Duodenal mucosa (tissue), 2 donors: Measurements from ENCODE around the gene KCNK3.

Experiments used
- H3K27ac ChIP-seq: one replicate; pipeline ENCODE4 v1.7.0; 2013; ENCODE audit warnings: low read depth, low read length
- H3K27me3 ChIP-seq, 2 donors: one replicate each; pipeline ENCODE4 v1.7.0; 2013; ENCODE audit warnings: low read length in 2 of 2, control low read depth in 1 of 2; ENCODE audit not compliant: insufficient read depth in 2 of 2, control insufficient read depth in 1 of 2
- H3K36me3 ChIP-seq, 2 donors: one replicate each; pipeline ENCODE4 v1.7.0; 2013; ENCODE audit warnings: low read length in 2 of 2, control low read depth in 1 of 2; ENCODE audit not compliant: insufficient read depth in 2 of 2, control insufficient read depth in 1 of 2
- H3K4me1 ChIP-seq, 2 donors: one replicate each; pipeline ENCODE4 v1.7.0; 2013; ENCODE audit warnings: low read length in 2 of 2, control low read depth in 1 of 2; ENCODE audit not compliant: insufficient read depth in 2 of 2, control insufficient read depth in 1 of 2
- H3K4me3 ChIP-seq, 2 donors: one replicate each; pipeline ENCODE4 v1.7.0; 2013; ENCODE audit warnings: low read length in 2 of 2, low read depth in 1 of 2
- H3K9ac ChIP-seq, 2 donors: one replicate each; pipeline ENCODE4 v1.7.0; 2013; ENCODE audit warnings: low read length in 2 of 2, low read depth in 1 of 2
- H3K9me3 ChIP-seq, 2 donors: one replicate each; pipeline ENCODE4 v1.7.0; 2013; ENCODE audit warnings: low read length in 2 of 2, control low read depth in 1 of 2; ENCODE audit not compliant: control insufficient read depth in 1 of 2

KCNK3 gene

DNA sequence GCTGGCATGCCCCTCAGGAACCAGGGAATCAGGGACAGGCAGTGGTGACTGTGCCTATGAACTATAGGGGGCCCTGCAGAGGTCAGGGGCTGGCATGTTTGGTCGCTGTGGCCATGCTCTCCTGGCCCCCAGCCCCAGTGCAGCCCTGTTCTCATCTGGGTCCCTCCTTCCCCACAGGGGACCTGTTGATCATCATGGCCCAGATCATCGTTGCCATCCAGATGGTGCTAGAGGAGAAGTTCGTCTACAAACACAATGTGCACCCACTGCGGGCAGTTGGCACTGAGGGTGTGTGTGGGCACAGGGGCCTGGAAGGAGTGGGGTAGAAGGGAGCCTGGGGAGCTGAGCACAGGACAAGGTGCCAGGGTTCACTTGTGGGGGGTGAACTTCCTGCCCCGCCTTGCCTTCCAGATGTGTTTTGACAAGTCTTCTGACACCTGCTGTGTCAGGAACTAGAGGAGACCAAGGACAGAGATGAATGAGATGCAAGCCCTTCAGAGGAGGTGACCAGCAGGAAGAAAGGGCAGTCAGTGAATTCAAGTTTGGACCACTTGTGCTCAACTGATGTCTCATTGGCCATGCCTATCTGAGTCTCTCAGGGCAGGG is 83.8 kb downstream of the KCNK3 start:
- no peak overlapping the region for H3K4me3 ChIP-seq
- H3K4me1 ChIP-seq: peaks cover 16 to 17% of the 10 kb centered on the region in 2 donors
- peaks cover 38 to 60% of the 10 kb centered on the region in 2 donors for H3K36me3 ChIP-seq
- no peaks in the 10 kb centered on the region for H3K27me3 ChIP-seq
- no peak overlapping the region for H3K9ac ChIP-seq
- H3K27ac ChIP-seq: no peak overlapping the region
- H3K9me3 ChIP-seq: no peaks in the 10 kb centered on the region

DNA sequence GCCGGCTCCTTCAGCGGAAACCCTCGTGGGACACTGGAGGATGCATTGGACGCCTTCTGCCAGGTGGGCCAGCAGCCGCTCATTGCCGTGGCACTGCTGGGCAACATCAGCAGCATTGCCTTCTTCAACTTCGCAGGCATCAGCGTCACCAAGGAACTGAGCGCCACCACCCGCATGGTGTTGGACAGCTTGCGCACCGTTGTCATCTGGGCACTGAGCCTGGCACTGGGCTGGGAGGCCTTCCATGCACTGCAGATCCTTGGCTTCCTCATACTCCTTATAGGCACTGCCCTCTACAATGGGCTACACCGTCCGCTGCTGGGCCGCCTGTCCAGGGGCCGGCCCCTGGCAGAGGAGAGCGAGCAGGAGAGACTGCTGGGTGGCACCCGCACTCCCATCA is 85.6 kb downstream of the KCNK3 start:
- H3K4me1 ChIP-seq: peaks cover 0 to 3% of the 10 kb centered on the region in 2 donors
- H3K9ac ChIP-seq: no peak overlapping the region
- H3K27me3 ChIP-seq: no peaks in the 10 kb centered on the region
- H3K4me3 ChIP-seq: no peak overlapping the region
- no peak overlapping the region for H3K27ac ChIP-seq
- peaks cover 38 to 60% of the 10 kb centered on the region in 2 donors for H3K36me3 ChIP-seq
- no peaks in the 10 kb centered on the region for H3K9me3 ChIP-seq

DNA sequence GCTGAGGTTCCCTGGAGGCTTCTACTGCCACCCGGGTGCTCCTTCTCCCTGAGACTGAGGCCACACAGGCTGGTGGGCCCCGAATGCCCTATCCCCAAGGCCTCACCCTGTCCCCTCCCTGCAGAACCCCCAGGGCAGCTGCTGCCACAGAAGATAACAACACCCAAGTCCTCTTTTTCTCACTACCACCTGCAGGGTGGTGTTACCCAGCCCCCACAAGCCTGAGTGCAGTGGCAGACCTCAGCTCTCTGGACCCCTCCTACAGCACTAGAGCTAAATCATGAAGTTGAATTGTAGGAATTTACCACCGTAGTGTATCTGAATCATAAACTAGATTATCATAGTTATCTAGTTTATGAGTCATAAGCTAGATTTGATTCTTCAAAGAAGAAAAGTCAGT is 86.0 kb downstream of the KCNK3 start:
- peaks cover 38 to 60% of the 10 kb centered on the region in 2 donors for H3K36me3 ChIP-seq
- H3K9me3 ChIP-seq: no peaks in the 10 kb centered on the region
- H3K4me3 ChIP-seq: no peak overlapping the region
- peaks cover 0 to 5% of the 10 kb centered on the region in 2 donors for H3K4me1 ChIP-seq
- H3K27me3 ChIP-seq: no peaks in the 10 kb centered on the region
- no peak overlapping the region for H3K9ac ChIP-seq
- no peak overlapping the region for H3K27ac ChIP-seq

DNA sequence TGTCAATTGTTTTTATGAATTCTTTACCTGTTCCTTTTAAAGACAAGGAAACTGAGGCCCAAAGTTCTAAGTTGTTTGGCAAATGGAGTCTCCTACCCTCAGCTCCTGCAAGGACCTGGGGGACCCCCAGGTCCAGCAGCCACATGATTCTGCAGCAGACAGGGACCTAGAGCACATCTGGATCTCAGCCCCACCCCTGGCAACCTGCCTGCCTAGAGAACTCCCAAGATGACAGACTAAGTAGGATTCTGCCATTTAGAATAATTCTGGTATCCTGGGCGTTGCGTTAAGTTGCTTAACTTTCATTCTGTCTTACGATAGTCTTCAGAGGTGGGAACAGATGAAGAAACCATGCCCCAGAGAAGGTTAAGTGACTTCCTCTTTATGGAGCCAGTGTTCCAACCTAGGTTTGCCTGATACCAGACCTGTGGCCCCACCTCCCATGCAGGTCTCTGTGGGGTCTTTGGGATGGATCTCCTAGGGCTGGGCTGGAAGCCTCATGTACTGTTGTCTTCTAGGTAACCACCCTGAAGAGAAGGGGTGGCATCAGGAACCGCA is 87.8 kb downstream of the KCNK3 start:
- Histone ChIP-seq H3K9ac (no peak overlapping the region), H3K9me3 (no peaks in the 10 kb centered on the region), H3K36me3 (peaks cover 33 to 48% of the 10 kb centered on the region in 2 donors), H3K4me1 (peaks cover 0 to 10% of the 10 kb centered on the region in 2 donors), H3K27ac (no peak overlapping the region), H3K27me3 (no peaks in the 10 kb centered on the region), H3K4me3 (no peak overlapping the region)
